H1 (cell line): ENCODE data around the gene TPSG1.
"Not testable (repeated sequence)": the region's sequence is repeated elsewhere in the genome, so short reads cannot be mapped to it uniquely, and the experiment has no call there.

Source experiments
- CBX8 ChIP-seq: fragments of 300-800, 300-1000 bp; sonication (generic); IDR thresholded peaks from 2 replicates; pipeline ENCODE4 v1.7.1; 2016; ENCODE audit warnings: low read depth, low read length, borderline replicate concordance
- CEBPB ChIP-seq: IDR thresholded peaks from 2 replicates; pipeline ENCODE4 v1.6.1; 2012; ENCODE audit warnings: low read depth, low read length
- CHD2 ChIP-seq: IDR thresholded peaks from 2 replicates; pipeline ENCODE4 v1.6.1; 2012; ENCODE audit warnings: low read length, improper control_type of control experiment
- CTCF ChIP-seq, 3 experiments: IDR thresholded peaks; 1 replicate in 2 of 3; 2 replicates in 1 of 3; pipeline versions ENCODE4 v1.5.1 to v1.6.1; 2011; ENCODE audit warnings: low read length in 3 of 3, mild to moderate bottlenecking in 3 of 3, inconsistent platforms in 2 of 3, low read depth in 1 of 3, moderate library complexity in 1 of 3; ENCODE audit not compliant: insufficient read depth in 1 of 3; ENCODE audit errors: control extremely low read depth in 1 of 3
- JUN ChIP-seq: IDR thresholded peaks from 2 replicates; pipeline ENCODE4 v1.6.1; 2011; ENCODE audit warnings: low read depth, mild to moderate bottlenecking, improper control_type of control experiment, low read length
- POLR2A ChIP-seq, 2 experiments: IDR thresholded peaks; 1 replicate in 1 of 2; 2 replicates in 1 of 2; pipeline ENCODE4 v1.6.1; 2011; ENCODE audit warnings: low read depth in 2 of 2, low read length in 2 of 2, mild to moderate bottlenecking in 2 of 2; ENCODE audit errors: control extremely low read depth in 1 of 2
- SP4 ChIP-seq: IDR thresholded peaks from 2 replicates; pipeline ENCODE4 v1.6.1; 2012; ENCODE audit warnings: low read length, inconsistent platforms
- TF ChIP-seq, protein P1 (sequence below): IDR thresholded peaks from 2 replicates; pipeline ENCODE4 v1.6.1; 2011; ENCODE audit warnings: low read length, improper control_type of control experiment
- TF ChIP-seq, protein P2 (sequence below): IDR thresholded peaks from 2 replicates; pipeline ENCODE4 v1.6.1; 2011; ENCODE audit warnings: low read depth, mild to moderate bottlenecking, low read length; ENCODE audit not compliant: insufficient read depth

GRCh38 chr16:1190789-1191188 is 34.3 kb downstream of the TPSG1 start:
- TF ChIP-seq CHD2; CBX8; POLR2A (IDR thresholded peaks at IDR 0.05; ENCODE audit: control extremely low read depth in 1 of 2, low read depth in 2 of 2, low read length in 2 of 2); CTCF (IDR thresholded peaks at IDR 0.05; ENCODE audit: control extremely low read depth in 1 of 3, insufficient read depth in 1 of 3, low read depth in 1 of 3, low read length in 3 of 3); SP4; CEBPB; JUN: not testable (repeated sequence)
- TF ChIP-seq, protein P1, sequence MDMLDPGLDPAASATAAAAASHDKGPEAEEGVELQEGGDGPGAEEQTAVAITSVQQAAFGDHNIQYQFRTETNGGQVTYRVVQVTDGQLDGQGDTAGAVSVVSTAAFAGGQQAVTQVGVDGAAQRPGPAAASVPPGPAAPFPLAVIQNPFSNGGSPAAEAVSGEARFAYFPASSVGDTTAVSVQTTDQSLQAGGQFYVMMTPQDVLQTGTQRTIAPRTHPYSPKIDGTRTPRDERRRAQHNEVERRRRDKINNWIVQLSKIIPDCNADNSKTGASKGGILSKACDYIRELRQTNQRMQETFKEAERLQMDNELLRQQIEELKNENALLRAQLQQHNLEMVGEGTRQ = not testable (repeated sequence)
- TF ChIP-seq, protein P2, sequence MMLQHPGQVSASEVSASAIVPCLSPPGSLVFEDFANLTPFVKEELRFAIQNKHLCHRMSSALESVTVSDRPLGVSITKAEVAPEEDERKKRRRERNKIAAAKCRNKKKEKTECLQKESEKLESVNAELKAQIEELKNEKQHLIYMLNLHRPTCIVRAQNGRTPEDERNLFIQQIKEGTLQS = not testable (repeated sequence)
